ENCODE data around the gene RABEP1.

DNA sequence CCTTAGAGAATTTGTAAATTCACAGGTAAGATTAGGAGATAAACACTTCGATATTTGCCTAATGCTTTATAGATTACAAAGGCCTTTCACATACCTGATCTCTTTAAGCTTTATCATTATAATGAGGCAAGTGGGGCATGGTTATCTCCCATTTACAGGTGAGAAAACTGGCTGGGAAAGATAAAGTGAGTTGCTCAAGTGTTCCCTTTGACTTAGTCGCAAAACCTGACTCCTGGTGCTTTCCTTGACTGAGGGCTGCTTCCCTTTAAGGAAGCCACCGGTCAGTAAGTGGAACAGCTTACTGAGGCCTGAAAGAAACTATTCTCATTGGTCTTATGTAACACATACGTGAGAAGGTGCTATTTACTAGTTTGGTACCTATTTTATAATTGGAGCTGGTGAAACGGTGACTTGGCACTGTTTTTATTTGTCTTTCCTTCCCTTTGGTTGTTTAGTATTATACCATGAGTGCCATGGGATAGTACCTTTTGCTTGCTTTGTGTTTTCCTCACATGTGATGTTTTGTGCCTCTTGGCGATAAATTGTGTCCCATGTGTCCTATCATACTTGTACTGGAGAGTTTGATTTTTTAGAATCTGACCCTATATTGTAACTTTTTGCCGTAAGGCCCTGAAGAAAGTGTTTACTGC, 80.2 kb downstream of the RABEP1 start:
- TF ChIP-seq CTCF (IDR thresholded peaks at IDR 0.05) (no peak), POLR2A (IDR thresholded peaks at IDR 0.05) (no peak)

All from adrenal gland (tissue), 5 donors.